Fibroblast of skin of back (primary cell): ENCODE results near the gene AOAH.

ENCODE experiments used
- DNase-seq: peaks from one replicate; pipeline ENCODE4 v3.0.0-alpha.2; 2013

AOAH gene

DNA sequence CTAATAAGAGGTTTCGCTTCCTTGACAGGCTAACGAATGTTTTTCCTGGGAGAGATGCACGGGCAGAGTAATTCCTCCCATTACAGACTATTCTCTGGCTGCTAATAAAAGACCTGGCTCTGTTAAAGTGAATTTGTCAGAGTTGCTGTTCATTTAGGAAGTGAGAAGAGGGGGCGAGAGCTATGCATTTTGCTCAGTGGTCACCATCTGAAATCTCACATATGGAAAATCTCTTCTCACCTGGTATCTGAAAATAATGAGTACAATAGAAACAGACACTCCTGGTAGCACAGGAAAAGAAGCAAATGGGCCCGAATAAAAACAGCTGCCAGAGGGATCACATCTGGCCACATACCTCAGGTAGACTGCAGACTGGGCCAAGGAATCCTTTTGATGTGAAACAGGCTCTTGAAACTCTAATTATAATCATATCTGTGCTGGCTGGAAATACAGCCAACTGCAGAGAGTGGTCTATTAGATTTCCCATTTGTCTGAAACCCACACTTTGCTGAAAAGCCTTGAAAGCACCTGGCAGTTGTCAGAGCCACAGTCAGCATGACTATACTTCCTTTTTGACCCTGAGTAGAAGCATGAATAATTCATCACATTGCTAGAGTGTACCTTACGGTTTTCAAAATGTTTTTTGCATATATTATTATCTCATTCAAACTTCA is 33.6 kb downstream of the AOAH start:
- no peak for DNase-seq

DNA sequence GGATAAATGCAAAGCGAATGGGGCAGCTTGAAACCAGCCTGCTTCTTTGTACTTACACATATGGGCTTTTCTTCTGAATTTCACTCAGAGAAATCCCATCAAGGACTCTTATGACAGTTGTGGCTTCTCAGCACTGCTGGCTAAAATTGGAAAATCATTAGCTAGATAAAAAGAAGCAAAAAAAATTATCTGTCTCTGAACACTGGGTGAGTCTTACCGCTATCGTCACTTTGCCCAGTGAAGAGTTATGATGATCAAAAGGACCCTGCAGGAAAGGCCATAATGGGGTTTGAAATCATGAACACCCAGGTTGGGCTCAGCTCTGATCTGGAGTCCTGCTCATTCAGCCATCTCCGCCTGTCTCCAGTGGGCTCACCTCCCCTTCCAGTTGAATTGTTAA is 34.3 kb downstream of the AOAH start:
- no peak for DNase-seq

DNA sequence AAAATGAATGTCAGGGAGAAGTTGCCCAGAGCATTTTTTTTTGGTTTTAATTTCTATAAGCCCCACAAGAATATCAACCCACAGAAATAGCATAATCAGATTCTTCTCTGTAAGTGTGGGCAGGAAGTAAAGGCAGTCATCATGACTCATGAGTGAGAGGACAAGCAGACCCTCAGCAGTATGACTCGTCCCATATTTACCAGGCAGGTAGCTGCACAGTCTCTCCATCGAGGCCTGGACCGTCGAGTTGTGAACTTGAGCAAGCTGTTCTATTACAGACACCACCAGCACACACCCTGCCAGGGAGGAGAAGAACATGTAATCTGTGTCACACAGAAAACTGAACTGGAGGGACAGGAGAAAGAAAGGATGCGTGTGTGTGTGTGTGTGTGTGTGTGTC is 37.8 kb downstream of the AOAH start:
- peak; percentile 55 for DNase-seq

DNA sequence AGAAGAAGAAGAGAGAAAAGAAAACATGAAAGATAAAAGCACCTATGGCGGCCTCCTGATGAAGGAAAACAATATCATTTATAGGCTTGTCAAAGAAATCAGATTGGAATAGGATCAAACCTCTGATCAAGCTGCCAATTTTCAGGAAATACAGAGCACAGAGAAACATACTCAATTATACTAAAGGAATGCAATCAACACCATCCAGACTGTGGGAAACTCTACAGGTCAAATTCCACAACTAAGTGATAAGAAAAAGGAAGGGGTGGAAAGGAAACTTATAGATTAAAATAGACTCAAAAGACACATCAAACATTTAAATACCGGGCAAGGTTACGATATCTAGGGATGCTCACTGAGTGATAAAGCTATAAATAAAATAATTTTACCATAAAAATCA is 39.3 kb downstream of the AOAH start:
- DNase-seq = no peak

DNA sequence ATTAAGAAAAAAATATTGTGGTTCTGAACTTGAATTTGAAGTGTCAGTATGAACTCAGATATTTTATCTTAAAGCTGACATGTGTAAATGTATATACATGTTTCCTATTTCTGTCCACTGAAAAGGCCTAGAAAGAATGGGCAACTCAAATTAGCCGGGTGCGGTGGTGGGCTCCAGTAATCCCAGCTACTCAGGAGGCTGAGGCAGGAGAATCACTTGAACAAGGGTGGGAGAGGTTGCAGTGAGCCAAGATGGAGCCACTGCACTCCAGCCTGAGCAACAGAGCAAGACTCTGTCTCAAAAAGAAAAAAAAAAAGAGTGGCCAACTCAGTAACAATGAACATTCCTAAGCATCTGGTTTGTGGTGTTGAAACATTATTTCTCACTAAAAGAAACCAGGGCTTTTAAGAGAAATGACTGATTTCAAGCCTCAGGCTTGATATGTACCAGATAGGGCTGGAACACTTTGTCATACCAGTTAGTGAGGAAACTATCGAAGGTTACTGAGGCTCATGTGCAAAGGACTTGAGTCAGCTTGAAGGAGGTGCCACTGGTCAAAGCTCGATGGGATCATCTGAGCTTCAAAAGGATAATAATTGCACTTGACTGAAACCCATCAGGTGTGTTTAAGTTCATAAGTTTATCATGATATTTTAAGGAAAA is 40.5 kb downstream of the AOAH start:
- no peak for DNase-seq

DNA sequence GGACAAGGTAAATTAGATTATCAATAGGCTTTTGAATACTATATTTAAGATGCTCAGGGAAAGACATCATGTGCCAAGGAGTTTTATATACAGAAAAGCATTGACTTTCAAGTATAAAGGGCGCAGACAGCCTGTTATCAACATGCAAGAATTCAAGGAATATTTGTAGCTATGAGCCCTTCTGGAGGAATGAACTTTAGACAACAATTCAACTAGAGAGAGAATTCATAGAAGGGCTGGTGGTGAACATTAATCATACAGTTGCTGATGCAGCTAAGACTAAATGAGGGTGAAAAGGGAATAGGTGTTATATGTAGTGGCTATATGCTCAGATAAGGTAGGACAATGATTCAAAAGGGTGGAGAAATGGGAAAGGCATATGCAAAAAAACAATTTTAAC is 41.2 kb downstream of the AOAH start:
- no peak for DNase-seq

DNA sequence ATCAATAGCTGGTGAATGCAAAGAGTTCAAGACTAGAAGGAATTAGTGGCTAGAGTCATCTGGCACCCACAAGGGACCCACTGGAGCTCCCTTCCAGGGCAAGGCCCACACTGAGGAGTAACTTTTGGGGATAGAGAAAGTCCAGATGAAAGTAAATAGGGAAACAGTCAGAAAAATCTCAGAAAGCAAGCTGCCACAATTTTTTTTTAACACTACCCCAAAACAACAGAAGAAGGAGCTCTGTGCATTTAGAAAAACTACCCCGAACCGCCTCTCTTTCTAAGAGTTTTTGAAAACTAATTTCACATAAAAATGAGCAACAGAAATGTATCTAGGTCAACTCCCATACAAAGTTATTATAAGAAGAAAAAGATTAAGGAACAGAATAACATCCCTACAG is 42.2 kb downstream of the AOAH start:
- DNase-seq = no peak

DNA sequence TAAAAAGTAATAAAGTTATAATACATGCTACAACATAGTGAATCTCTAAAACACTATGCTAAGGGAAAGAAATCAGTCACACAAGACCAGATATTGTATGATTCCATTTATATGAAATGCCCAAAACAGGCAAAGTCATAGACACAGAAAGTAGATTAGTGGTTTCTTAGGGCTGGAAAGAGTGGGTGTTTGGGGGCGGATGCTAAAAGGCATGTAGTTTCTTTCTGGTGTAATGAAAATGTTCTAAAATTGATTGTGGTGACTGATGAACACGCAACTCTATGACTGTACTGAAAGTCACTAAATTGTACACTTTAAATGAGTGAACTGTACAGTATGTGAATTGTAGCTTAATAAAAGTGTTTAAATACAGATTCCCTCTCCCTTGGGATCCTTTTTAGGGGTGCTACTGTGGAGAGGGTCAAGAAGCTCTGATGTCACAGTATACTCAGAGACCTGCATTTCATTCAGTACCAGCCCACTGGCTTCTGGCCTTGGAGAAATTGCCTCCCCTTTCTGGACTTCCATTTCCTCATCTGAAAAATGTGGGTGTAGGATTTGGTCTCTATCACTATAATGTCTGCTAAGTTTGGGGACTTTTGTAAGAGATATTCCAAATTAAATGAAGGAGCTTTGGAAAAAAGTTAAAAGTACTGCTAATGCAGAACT is 46.4 kb downstream of the AOAH start:
- DNase-seq = no peak

DNA sequence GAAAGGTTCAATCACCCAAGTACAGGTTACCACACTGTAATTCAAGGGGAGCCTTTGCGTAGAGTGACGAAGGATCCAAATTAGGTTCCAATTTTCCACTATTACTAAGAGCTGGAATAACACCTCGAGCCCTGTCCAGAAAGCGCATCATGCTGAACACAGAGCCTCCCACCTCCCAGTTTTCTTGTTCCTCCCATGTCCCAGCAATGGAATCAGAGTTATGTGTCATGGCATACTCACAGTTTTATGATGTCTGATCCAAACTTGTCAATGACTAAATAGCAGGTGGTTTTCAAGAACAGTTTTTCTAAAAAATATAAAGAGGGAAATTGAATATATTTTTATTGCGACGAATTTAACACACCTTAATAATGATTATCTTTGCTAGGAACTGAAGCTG is 50.6 kb downstream of the AOAH start:
- no peak for DNase-seq

DNA sequence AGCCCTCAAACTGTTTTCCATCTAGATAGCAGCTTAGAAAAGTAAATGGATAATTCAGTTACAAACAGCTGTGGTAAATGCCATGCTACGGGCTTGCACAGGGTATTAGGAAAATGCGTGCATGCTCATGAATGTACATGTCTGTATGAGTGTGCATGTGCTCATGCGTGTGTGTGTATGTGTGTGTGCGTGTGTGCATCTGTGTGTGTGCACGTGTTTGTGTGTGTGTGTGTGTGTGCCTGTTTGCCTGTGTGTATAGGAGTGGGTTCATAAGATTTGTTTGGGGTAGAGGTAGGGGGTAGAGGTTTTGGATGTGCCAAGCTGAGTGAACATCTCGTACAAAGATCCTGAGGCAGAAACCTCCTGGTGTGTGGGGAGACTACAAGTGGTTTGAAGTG is 52.9 kb downstream of the AOAH start:
- DNase-seq = no peak

DNA sequence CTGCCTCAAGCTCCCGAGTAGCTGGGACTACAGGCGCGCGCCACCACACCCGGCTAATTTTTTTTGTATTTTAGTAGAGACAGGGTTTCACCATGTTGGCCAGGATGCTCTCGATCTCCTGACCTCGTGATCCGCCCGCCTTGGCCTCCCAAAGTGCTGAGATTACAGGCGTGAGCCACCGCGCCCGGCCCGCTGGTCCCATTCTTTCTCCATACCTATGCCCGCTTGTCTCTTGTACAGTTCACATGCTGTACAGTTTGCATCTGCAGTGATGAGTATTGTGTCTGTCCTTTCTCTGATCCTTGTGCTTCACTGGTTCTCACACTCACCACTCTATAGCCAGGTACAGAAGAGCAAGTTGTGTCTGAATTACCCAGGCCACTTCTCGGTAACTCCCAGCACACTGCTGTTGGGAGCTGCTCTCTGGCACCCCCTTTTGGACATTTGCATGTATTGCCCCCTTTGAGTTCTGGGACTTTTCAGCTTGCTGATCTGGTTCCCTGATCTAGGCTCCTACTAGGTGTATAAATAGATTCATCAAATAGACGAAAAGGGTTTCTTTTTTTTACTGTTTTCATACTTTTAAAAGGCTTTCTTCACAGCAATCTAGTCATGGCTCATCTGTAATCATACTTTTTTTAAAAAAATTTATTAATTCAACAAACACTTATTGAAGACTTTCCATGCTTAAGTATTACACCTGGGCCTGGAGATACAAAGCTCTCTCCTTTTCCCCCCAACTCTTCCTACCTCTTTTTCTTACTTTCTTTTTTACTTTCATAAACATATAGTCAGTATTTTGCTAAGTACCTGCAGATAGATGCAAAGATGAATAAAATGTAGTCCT is 53.5 kb downstream of the AOAH start:
- DNase-seq = peak; percentile 59

DNA sequence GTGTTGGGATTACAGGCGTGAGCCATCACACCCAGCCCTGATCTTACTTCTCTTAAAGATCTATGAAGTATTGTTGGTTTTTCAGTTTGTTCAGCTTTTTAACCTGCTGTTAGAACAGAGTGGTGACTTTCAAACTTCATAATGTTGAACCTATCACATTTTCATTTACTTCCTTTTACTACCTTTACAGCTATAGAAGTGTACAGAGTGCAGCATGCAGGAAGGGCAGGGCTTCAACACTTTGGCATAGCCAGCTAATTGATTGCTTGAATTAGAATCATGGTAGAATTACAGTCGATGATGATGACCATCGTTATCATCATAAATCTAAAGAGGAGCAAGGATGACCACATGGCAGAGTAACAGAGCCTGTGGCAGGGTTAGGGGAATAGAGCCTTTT is 55.5 kb downstream of the AOAH start:
- DNase-seq = no peak

DNA sequence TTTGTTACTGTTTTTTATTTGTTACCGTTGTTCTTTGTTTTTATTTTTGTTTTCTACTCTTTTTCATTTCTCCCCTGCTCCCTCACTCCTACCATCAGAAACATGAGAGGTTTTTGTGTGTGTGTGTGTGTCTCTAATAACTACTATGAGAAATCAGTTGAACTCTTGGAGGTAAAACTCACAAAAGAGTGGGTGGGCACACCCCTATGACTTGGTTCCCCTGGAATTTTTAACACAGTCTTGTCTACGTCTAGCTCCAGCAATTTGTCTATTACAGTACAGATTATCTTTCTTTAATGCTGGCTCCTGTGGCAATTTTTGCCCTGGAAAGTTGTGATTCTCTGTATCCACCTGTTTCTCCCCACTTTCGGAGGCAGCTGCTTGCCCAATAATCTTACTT is 56.2 kb downstream of the AOAH start:
- peak; percentile 49 for DNase-seq

DNA sequence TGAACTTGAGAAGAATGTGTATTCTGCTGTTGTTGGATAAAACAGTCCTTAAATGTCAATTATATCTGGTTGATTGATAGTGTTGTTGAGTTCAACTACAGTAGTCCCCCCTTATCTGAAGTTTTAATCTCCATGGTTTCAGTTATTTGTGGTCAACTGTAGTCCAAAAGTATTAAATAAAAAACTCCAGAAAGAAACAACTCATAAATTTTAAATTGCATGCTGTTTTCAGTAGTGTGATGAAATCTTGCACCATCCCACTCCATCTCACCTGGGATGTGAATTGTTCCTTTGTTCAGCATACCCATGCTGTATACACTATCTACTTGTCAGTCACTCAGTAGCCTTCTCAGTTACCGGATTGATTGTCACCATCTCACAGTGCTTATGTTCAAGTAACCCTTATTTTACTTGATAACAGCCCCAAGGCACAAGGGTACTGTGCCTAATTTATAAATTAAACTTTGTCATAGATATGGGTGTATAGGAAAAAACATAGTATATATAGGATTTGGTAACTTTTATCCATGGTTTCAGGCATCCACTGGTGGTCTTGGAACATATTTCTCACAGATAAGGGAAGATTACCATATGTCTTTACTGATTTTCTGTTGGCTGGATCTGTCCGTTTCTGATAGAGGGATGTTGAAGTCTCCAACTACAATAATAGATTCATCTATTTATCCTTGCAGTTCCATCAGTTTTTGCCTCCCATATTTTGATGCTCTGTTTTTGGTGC is 57.1 kb downstream of the AOAH start:
- no peak for DNase-seq

DNA sequence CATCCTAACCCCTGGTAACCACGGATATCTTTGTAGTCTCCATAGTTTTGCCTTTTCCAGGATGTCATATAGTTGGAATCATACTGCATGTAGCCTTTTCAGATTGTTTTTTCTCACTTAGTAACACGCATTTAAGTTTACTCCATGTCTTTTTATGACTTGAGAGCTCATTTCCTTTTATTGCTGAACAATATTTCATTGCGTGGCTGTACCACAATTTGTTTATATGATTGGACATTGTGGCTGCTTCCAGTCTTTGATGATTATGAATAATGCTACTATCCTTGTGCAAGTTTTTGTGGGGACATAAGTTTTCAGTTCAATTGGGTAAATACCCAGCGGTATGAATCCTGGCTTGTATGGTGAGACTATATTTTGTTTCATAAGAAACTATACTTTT is 60.8 kb downstream of the AOAH start:
- no peak for DNase-seq

DNA sequence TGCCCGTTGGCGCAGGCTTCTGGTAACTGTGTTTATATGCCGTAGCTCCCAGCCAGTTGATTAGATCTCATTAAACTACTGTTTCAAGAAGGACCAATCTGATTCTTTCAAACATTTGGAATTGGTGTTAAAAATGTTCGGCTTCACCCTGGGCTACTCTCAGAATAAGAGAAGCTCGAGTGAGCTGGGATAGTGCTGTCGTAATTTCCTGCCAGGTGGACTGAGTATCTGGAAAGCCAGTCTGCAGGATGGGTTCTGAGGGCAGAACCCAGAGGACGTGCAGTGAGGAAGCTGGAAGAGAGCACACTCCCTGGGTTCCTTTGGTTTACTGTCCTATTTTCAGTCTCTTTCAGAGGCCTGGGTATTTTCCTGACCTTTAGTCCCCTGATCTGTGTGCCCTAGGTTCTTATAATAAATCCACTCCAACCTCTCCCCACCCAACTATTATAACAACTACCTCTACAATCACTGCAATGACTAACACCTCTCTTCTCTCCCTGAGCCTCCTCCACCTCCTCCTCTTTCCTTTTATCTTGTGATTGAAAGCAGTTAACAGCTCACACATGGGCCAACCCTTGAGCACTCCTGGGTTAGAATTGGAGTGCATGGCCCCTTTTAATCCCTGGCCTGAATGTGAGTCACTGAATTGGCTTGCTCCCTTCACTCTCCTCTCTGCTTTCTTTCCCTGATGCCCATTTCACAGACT is 63.0 kb downstream of the AOAH start:
- peak; percentile 34 for DNase-seq

DNA sequence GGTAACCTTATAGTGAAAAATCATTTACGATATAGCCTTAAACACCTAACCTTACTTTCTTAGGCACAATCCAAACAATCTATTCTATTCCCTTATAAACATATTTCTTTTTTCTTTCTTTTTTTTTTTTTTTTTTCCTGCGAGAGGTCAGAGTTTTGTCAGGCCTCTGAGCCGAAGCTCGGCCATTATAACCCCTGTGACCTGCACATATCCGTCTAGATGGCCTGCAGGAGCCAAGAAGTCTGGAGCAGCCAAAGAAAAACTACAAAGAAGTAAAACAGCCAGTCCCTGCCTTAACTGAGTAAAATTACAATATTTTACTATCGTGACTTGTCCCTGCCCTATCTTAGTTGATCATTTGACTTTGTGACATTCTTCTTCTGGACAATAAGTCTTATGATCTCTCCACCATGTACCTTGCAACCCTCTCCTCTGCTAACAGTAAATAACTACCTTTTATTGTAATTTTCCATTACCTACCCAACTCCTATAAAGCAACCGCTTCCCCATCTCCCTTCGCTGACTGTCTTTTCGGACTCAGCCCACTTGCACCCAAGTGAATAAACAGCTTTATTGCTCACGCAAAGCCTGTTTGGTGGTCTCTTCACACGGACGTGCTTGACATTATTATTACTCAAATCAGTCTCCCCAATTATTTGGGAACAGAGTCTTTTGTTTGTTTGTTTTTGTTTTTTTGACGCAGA is 64.5 kb downstream of the AOAH start:
- DNase-seq = no peak

DNA sequence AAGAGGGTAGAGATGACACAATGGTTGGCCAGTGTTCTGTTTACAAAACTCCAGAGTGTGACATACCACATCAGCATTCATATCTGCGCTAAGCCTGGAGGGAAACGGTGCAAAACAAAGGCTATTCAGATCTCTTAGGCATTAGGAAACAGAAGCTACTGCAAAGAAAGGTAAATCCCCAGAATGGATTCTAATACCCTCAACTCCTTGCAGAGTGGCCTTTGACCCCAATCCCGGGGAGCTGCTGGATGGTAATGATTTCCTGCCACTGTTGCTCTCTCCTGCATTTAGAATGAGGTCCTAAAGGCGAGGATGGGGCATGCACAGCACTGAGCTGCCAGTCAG is 65.2 kb downstream of the AOAH start:
- peak; percentile 75 for DNase-seq

DNA sequence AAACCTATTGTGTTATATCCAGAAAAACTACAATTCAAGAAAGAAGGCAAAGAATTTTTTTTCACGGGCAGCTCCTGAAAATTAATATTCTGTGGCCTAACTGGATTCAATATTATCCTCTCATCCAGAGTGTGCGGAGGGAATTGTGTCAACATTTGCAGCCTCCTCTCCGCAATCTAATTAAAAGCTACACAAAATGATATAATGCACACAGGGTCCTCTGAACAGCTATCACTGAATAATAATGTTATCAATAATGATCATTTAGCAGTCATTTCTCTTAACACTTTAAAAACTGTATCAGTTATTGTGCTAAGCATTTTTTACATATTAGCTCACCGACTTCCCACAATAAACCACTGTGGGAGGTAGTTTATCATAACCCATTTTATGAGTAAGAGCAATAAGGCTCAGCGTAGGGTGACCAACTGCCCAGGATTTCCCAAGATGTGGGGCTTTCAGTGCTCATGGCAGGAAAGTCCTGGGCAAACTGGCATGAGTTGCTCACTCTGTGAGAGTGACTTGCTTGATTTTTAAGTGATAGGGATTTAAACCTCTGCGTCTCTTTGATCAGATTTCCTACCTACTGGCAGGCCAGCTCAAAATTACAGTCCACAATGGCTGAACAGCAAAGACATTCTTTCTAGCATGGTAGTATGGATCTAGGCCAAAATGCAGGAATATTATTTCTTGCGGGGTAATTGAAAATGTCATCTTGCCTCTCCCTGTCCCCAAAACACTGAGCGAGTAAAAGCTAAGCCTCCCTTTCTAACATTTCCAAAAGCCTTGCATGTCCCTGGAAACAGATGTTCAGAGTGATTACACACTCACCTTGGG is 65.7 kb downstream of the AOAH start:
- DNase-seq = peak; percentile 95

DNA sequence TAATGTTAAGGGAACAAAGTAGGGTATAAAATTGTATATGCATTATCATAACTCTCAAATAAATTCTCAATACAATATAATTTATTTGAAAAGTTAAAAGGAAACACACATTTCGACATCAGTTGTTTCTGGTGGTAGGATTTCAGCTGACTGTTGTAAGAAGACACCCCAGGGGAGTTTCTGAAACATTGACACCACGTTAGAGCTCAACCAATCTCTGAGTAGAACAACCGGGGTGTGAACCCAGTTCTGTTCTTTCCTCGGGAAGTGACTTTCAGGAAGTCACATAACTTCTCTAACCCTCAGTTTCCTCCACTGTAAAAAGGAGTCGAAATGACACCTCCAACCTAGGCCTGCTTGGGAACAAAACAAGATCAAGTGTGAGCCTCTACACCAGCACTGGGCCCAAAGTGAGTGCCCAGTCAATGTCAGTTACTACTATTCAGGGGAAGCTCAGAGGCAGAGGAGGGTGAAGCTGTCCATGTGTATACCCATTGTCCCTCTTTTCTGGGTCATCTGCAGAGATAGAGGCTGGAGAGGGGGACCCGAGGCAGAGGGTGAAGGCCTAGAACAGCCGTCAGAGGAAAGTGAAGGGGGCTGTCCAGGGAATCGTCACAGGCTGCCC is 67.1 kb downstream of the AOAH start:
- DNase-seq = no peak
